GM21360 (cell line): ENCODE results near the gene PRDX2.
"Not testable (repeated sequence)": the region's sequence is repeated elsewhere in the genome, so short reads cannot be mapped to it uniquely, and the experiment has no call there.

ENCODE experiments used
- ATAC-seq: cut with Tn5 transposase; IDR thresholded peaks from one replicate; pipeline ENCODE4 v1.9.1; 2021; ENCODE audit warnings: mild to moderate bottlenecking, moderate library complexity; ENCODE audit not compliant: unreplicated experiment

Gene PRDX2

GRCh38 chr19:12828494-12828893 lies 26.9 kb upstream of the PRDX2 start:
- ATAC-seq, result no peak

- no peak for ATAC-seq
Observed at GRCh38 chr19:12825254-12826131, 23.9 kb upstream of the PRDX2 start.

DNA sequence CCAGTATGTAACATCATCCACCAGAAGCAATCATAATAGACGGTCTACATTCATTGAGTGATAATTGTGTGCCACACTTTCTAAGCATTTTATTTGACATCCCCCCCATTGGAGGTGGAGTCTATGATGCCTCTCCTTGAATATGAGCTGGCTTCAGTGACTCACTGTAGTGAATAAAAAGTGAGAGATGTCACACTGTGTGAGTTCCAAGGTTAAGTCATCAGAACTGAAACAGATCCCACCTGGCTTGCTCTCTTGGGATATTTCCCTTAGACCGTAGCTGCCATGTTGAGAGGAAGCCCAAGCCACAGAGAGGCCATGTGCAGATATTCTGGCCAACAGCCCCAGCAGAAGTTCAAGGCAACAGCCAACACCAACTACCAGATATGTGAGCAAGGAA lies 20.2 kb upstream of the PRDX2 start:
- no peak for ATAC-seq

DNA sequence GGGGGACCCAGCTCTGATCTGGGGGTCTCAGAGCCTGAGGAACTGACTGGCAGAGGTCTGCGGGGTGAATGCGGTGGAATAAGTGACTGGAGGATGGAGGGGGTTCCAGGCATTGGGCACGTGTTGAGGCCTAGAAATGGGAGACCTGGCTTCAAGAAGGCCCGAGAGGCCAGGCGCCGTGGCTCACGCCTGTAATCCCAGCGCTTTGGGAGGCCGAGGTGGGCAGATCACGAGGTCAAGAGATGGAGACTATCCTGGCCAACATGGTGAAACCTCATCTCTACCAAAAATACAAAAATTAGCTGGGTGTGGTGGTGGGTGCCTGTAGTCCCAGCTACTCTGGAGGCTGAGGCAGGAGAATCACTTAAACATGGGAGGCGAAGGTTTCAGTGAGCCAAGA lies 16.2 kb upstream of the PRDX2 start:
- not testable (repeated sequence) for ATAC-seq

DNA sequence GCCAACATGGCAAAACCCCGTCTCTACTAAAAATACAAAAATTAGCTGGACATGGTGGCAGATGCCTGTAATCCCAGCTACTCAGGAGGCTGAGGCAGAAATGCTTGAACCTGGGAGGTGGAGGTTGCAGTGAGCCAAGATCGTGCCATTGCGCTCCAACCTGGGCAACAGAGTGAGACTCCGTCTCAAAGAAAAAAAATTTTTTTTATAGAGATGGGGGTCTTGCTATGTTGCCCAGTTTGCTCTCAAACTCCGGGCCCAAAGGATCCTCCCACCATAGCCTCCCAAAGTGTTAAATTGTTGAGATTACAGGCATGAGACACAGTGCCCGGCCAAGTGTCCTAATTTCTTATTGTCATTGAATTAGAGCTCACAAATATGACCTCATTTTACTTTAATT lies 15.6 kb upstream of the PRDX2 start:
- not testable (repeated sequence) for ATAC-seq

DNA sequence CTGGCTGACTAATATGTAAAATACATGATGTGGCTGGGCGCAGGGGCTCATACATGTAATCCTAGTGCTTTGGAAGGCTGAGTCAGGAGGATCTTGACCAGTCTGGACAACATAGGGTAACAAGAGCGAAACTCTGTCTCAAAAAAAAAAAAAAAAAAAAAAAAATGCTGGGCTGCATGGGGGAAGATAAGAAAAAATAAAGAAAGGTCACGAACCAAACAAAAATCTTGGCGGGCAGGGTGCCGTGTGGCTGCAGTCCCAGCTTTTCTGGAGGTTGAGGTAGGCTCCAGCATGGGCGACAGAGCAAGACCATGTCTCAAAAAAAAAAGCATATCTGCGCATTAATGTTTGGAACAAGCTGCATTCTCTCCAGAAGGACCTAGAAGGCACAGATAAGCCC lies 13.5 kb upstream of the PRDX2 start:
- ATAC-seq, result no peak

DNA sequence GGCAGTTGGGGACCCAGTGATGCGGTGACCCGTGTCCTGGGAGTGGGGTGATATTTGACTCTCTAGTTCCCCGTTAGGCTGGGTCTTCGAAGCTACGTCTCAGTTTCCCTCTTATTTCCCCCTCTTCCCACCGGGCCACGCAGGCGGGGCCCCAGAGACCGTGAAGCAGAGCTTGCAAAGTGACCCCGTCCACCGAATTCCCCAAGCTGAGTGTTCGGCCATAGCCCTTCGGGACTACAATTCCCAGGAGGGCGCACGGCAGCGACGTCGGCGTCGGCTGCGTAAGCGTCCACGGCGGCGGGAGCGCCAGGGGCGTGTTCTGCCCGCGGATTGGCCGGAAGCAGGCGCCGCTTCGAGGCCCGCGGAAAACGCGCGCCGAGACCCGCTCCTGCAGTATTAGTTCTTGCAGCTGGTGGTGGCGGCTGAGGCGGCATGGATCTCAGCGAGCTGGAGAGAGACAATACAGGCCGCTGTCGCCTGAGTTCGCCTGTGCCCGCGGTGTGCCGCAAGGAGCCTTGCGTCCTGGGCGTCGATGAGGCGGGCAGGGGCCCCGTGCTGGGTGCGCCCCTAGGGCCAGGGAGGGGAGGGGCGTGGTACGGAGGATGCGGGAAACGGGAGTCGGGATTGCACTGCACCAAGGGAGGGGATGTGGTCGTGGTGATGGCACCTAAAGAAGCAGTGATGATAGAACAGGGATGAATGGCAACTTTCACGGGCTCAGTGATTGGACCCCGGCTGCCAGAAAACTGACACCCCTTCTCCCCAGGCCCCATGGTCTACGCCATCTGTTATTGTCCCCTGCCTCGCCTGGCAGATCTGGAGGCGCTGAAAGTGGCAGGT lies 4.9 kb upstream of the PRDX2 start, which contains the start of gene RNASEH2A:
RNASEH2A (plus strand) TSS at position 343 of the 840 bp plus-strand sequence; CDS start at position 433, 90 bp downstream.
- peak; percentile 74 for ATAC-seq

DNA sequence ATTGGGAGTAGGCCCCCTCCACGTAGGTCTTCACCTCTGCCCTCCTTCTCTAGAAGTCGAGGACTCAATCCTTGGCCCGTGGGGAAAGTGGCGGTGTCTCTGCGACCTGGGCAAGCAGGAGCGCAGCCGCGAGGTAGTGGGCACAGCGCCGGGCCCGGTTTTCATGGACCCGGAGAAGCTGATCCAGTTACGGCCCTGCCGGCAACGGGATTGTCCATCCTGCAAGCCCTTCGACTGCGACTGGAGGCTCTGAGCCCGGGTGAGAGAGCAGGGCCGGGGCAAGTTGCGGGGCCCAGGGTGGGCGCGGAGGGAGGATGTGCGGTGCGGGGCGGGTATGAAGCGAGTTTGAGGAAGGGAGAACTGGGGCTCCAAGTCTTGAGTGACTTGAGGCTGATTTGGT lies 2.5 kb upstream of the PRDX2 start:
- no peak for ATAC-seq

DNA sequence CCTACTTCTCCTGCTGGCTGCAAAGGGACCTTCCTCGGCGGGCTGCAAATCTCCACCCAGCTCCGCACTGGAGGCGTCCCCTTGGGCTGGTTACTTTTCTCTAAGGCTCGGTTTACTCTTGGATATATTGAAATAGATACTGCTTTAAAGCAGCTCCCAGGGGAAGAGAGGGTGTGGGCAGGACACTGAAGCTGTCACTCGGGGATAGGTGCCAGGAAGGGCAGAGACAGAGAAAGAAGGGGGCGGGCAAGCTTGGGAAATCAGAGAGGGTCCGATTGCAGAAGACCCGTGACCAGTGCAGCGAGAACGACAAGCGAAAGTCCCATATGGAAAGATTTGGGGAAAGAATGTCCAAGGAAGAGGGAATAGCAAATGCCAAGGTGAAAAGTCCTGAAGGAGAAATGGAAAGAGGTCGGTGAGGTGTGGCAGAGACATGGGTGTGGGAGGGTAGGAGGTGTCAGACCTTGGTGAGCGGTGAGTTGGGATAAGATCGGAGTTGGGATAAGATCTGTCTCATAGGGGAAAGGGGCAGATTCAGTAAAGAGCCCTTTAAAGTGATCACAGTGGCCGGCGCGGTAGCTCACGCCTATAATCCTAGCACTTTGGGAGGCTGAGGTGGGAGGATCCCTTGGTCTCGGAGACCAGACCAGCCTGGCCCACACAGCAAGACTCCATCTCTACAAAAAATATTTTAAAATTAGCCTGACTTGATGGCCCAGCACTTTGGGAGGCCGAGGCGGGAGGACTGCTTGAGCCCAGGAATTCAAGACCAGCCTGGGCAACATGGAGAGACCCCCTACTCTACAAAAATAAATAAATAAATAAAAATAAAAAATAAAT lies 887 bp upstream of the PRDX2 start:
- ATAC-seq, result no peak

DNA sequence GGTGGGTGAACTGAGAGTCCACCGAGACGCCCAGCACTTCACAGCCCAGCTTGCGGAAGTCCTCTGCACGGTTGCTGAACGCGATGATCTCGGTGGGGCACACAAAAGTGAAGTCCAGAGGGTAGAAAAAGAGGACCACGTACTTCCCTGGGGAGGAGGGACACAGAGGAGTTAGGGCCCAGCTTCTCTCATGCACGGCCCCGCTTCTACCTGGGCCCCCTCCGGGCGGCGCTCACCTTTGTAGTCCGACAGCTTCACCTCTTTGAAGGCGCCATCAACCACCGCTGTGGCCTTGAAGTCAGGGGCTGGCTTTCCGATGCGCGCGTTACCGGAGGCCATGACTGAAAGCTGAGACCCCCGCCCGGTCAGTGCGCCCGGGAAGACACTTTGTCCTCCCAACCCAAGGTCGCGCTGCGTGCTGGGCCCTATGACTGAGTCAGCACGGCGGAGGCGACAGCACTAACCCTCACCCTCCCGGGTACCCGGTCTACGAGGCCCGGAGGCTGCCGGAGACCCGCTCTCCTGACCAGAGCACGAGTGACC lies 606 bp downstream of the PRDX2 start:
- ATAC-seq, result no peak

DNA sequence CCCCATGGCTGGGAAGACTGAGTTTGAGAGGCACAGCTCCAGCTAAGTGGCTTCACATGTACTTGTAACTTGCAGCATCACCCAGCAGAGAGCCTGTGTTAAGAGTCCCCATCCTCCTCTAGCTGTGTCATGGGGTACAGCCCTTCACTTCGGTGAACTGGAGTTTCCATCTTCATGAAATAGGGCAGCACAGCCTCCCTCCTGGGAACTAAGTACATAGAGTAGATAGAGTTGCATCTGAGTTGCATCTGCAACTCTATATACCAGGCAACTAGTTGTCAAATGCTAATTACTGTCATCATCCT lies 1.2 kb downstream of the PRDX2 start:
- no peak for ATAC-seq

DNA sequence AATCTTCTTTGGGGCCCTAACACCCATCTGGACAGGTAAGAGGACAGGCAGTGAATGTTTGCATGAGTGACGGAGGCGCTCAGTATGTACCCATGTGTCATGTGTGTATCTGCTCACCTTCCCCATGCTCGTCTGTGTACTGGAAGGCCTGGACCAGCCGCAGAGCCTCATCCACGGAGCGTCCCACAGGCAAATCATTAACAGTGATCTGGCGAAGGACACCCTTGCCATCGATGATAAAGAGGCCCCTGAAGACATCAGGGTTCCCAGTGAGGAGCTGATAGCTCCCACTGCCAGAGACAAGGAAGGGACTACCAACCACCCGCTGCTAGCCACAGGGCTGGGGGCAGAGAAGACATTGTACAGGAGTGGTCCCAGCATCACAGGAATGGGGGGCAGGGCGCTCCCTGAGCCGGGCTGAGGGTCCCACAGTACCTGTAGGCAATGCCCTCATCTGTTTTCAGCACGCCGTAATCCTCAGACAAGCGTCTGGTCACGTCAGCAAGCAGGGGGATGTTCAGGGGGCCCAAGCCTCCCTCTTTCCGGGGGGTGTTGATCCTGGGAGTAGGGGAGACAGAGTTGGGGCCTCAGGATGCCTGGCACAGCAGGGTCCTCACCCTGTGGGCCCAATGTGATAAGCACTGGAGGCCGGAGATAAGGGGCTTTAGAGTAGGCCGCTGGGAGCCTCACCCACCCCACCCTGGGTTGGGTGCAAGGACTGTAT lies 1.7 kb downstream of the PRDX2 start:
- no peak for ATAC-seq

DNA sequence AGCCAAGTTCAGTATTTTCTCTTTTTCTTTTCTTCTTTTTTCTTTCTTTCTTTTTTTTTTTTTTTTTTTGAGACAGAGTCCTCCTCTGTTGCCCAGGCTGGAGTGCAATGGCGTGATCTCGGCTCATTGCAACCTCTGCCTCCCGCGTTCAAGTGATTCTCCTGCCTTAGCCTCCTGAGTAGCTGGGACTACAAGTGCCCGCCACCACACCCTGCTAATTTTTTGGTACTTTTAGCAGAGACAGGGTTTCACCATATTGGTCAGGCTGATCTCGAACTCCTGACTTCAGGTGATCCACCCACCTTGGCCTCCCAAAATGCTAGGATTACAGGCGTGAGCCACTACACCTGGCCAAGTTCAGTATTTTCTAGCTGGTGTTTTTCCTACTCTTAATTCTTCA lies 4.0 kb downstream of the PRDX2 start:
- ATAC-seq, result not testable (repeated sequence)

DNA sequence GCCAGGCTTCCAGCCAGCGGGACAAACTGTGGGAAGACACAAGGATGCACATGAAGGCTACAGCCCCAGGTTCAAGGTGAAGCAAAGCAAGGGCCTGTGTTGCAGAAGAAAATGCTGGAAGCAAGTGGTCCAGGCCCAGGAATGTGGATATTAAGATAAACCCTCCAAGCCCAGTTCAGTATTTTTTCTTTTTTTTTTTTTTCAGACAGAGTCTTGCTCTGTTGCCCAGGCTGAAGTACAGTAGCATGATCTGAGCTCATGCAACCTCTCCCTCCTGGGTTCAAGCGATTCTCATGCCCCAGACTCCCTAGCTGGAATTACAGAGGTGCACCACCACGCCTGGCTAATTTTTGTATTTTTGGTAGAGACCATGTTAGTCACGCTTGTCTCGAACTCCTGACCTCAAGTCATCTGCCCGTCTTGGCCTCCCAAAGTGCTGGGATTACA lies 4.4 kb downstream of the PRDX2 start:
- ATAC-seq, result no peak

- no peak for ATAC-seq
Observed at GRCh38 chr19:12796146-12797071, 5.2 kb downstream of the PRDX2 start.

GRCh38 chr19:12794971-12795381 lies 6.6 kb downstream of the PRDX2 start:
- ATAC-seq, result no peak

- no peak for ATAC-seq
Observed at GRCh38 chr19:12794196-12794941, 7.2 kb downstream of the PRDX2 start.
